ENCODE data around the gene MAP3K13.

- TF ChIP-seq CTCF (IDR thresholded peaks at IDR 0.05; ENCODE audit: borderline replicate concordance, extremely low read depth, low read length, poor library complexity, severe bottlenecking) (no peak), EZH2 (IDR thresholded peaks at IDR 0.05; ENCODE audit: borderline replicate concordance, low read depth, low read length, severe bottlenecking) (no peak)
Measured at GRCh38 chr3:185361920-185362319, 1.0 kb upstream of the MAP3K13 start.

All from DND-41 (cell line).